HEK293T (cell line): ENCODE results near the gene PAPPA2.

Experiments used
- CTCF ChIA-PET: fragments of 350-600 bp; formaldehyde crosslinking; extraction: SDS; loops from one replicate; lab custom pipeline; 2021; ENCODE audit warnings: antibody characterized with exemption, inconsistent platforms; lab: Yijun Ruan, JAX
- POLR2A ChIA-PET: fragments of 350-600 bp; formaldehyde crosslinking; extraction: SDS; loops from one replicate; lab custom pipeline; 2020; ENCODE audit warnings: antibody characterized with exemption, inconsistent platforms; lab: Yijun Ruan, JAX
- DNase-seq: peaks from one replicate; pipeline ENCODE4 v3.0.0; 2012; ENCODE audit warnings: mixed read lengths; ENCODE audit errors: extremely low spot score
- ARNT ChIP-seq: fragments of 450-650 bp; IDR thresholded peaks from 2 replicates; pipeline ENCODE4 v1.6.1; 2017; ENCODE audit warnings: mild to moderate bottlenecking
- BHLHE40 ChIP-seq: fragments of 450-650 bp; IDR thresholded peaks from 2 replicates; pipeline ENCODE4 v1.6.1; 2016; ENCODE audit warnings: mild to moderate bottlenecking, moderate library complexity, borderline replicate concordance
- CTBP1 ChIP-seq: fragments of 450-650 bp; IDR thresholded peaks from 2 replicates; pipeline ENCODE4 v1.6.1; 2016; ENCODE audit warnings: borderline replicate concordance
- ELF4 ChIP-seq: fragments of 450-650 bp; IDR thresholded peaks from 2 replicates; pipeline ENCODE4 v1.6.1; 2017; ENCODE audit warnings: antibody characterized with exemption
- FOXA1 ChIP-seq: fragments of 450-650 bp; IDR thresholded peaks from 2 replicates; pipeline ENCODE4 v1.6.1; 2016; ENCODE audit warnings: mild to moderate bottlenecking
- FOXK2 ChIP-seq: fragments of 450-650 bp; IDR thresholded peaks from 2 replicates; pipeline ENCODE4 v1.6.1; 2016; ENCODE audit warnings: mild to moderate bottlenecking
- FOXM1 ChIP-seq: fragments of 450-650 bp; IDR thresholded peaks from 2 replicates; pipeline ENCODE4 v1.6.1; 2017; ENCODE audit warnings: mild to moderate bottlenecking, borderline replicate concordance
- HDGF ChIP-seq: fragments of 450-650 bp; IDR thresholded peaks from 2 replicates; pipeline ENCODE4 v1.6.1; 2017; ENCODE audit warnings: antibody characterized with exemption, borderline replicate concordance
- L3MBTL2 ChIP-seq: fragments of 450-650 bp; conservative IDR thresholded peaks from 2 replicates; pipeline ENCODE4 v1.6.1; 2016; ENCODE audit warnings: mild to moderate bottlenecking
- LEF1 ChIP-seq: fragments of 450-650 bp; IDR thresholded peaks from 2 replicates; pipeline ENCODE4 v1.6.1; 2017; ENCODE audit warnings: mild to moderate bottlenecking, borderline replicate concordance
- NFRKB ChIP-seq: fragments of 450-650 bp; IDR thresholded peaks from 2 replicates; pipeline ENCODE4 v1.6.1; 2016; ENCODE audit warnings: mild to moderate bottlenecking, moderate library complexity
- SP1 ChIP-seq: fragments of 450-650 bp; IDR thresholded peaks from 2 replicates; pipeline ENCODE4 v1.6.1; 2017
- SUZ12 ChIP-seq: fragments of 450-650 bp; IDR thresholded peaks from 2 replicates; pipeline ENCODE4 v1.6.1; 2016; ENCODE audit warnings: mild to moderate bottlenecking
- TARDBP ChIP-seq: fragments of 450-650 bp; IDR thresholded peaks from 2 replicates; pipeline ENCODE4 v1.6.1; 2016
- ZNF384 ChIP-seq: fragments of 450-650 bp; IDR thresholded peaks from 2 replicates; pipeline ENCODE4 v1.6.1; 2016
- TF ChIP-seq, protein P1 (sequence below): fragments of 450-650 bp; IDR thresholded peaks from 2 replicates; pipeline ENCODE4 v1.6.1; 2016

The PAPPA2 gene

GRCh38 chr1:176466514-176466913, 3.5 kb downstream of the PAPPA2 start:
- ChIA-PET POLR2A (no interaction called here), CTCF (interaction anchor here (0.7 kb wide), 1 partner anchor 44 kb away, joined by 3 read pairs; no protein-coding TSS in a partner anchor)
- TF ChIP-seq ARNT (no peak), LEF1 (no peak), TARDBP (no peak), FOXM1 (no peak), SP1 (no peak)
- peak; percentile 59 for DNase-seq

GRCh38 chr1:176469450-176470010, 6.6 kb downstream of the PAPPA2 start:
- CTCF ChIA-PET: interaction anchor here (0.6 to 0.7 kb wide), 2 partner anchors 29 to 339 kb away, joined by 3 read pairs; no protein-coding TSS in a partner anchor
- no peak for DNase-seq
- POLR2A ChIA-PET: no interaction called here
- TF ChIP-seq ARNT (no peak), LEF1 (no peak), CTBP1 (no peak), SP1 (no peak), SUZ12 (no peak), NFRKB (no peak), BHLHE40 (no peak), L3MBTL2 (no peak), FOXK2 (no peak), ZNF384 (no peak), ELF4 (no peak), FOXA1 (no peak), HDGF (no peak), TARDBP (no peak)

- TF ChIP-seq HDGF (no peak), TARDBP (no peak), BHLHE40 (no peak), ZNF384 (no peak), ARNT (no peak), ELF4 (no peak), LEF1 (no peak), SUZ12 (no peak), SP1 (no peak), FOXM1 (no peak), FOXK2 (no peak), L3MBTL2 (no peak), NFRKB (no peak)
- DNase-seq: no peak
- ChIA-PET POLR2A (no interaction called here), CTCF (no interaction called here)
Measured at GRCh38 chr1:176471338-176472121, 8.6 kb downstream of the PAPPA2 start.

DNA sequence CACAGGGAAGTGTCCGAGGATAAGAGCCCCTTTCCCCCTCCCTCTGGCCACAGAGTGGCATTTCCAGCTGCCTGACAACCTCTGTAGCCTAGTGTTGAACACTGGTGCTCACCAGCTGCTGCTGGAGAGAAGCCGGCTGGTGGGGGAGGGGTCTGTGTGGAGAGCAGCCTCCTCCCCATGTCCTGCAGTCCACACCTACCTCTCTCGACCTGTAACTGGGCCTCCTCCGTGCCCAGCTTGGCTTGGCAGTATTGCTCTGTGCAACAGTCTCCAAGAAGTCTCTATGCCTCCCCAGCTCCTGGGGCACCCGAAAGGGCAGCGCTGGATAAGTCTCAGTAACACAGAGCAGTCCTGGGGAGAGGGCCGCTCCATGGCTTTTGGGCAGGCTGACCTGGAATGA, 17.0 kb downstream of the PAPPA2 start:
- TF ChIP-seq ELF4 (no peak), FOXA1 (no peak), SP1 (no peak), FOXK2 (no peak), TARDBP (no peak), ZNF384 (no peak), BHLHE40 (no peak), LEF1 (no peak), SUZ12 (no peak), ARNT (no peak)
- no peak for DNase-seq
- POLR2A ChIA-PET: no interaction called here
- CTCF ChIA-PET: no interaction called here

- no peak for TF ChIP-seq FOXA1
- TF ChIP-seq HDGF: no peak
- no peak for TF ChIP-seq L3MBTL2
- TF ChIP-seq ARNT: no peak
- no peak for TF ChIP-seq ZNF384
- TF ChIP-seq ELF4: no peak
- TF ChIP-seq CTBP1: no peak
- TF ChIP-seq SUZ12: no peak
- TF ChIP-seq SP1: no peak
- TF ChIP-seq, protein P1, sequence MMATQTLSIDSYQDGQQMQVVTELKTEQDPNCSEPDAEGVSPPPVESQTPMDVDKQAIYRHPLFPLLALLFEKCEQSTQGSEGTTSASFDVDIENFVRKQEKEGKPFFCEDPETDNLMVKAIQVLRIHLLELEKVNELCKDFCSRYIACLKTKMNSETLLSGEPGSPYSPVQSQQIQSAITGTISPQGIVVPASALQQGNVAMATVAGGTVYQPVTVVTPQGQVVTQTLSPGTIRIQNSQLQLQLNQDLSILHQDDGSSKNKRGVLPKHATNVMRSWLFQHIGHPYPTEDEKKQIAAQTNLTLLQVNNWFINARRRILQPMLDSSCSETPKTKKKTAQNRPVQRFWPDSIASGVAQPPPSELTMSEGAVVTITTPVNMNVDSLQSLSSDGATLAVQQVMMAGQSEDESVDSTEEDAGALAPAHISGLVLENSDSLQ: no peak
- TF ChIP-seq TARDBP: no peak
- no peak for TF ChIP-seq NFRKB
- no peak for TF ChIP-seq LEF1
- TF ChIP-seq FOXK2: no peak
- TF ChIP-seq FOXM1: no peak
- DNase-seq: no peak
- ChIA-PET POLR2A (no interaction called here), CTCF (no interaction called here)
Measured at GRCh38 chr1:176480750-176481149, 17.8 kb downstream of the PAPPA2 start.

DNA sequence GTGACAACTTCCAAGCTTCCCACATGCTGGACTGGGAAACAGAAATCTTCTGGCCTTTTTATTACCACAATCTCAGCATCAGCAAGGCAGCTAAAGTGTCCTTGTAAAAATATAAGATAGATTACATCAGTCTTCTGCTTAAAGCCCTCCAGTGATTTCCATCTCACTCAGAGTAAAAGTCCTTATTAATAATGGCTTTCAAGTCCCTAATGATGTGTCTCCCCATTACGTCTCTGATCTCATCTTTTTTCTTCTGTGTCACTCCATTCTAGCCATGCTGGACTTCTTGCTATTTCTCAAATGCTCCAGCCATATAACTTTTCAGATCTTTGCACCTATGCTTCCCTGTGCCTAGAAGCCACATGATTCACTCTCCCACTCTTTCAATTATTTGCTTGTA, 22.1 kb downstream of the PAPPA2 start:
- POLR2A ChIA-PET: no interaction called here
- TF ChIP-seq FOXA1: no peak
- no peak for TF ChIP-seq BHLHE40
- no peak for TF ChIP-seq SP1
- no peak for TF ChIP-seq L3MBTL2
- no peak for TF ChIP-seq SUZ12
- no peak for TF ChIP-seq TARDBP
- TF ChIP-seq ZNF384: no peak
- no peak for TF ChIP-seq ELF4
- TF ChIP-seq FOXK2: no peak
- no peak for TF ChIP-seq FOXM1
- DNase-seq: no peak
- CTCF ChIA-PET: no interaction called here

- CTCF ChIA-PET: no interaction called here
- POLR2A ChIA-PET: no interaction called here
- DNase-seq: no peak
- TF ChIP-seq SUZ12: no peak
- no peak for TF ChIP-seq ARNT
- TF ChIP-seq LEF1: no peak
- TF ChIP-seq NFRKB: no peak
- TF ChIP-seq ZNF384: no peak
- TF ChIP-seq SP1: no peak
- TF ChIP-seq, protein P1: no peak
- no peak for TF ChIP-seq TARDBP
- no peak for TF ChIP-seq FOXM1
- no peak for TF ChIP-seq FOXA1
Measured at GRCh38 chr1:176494436-176494835, 31.5 kb downstream of the PAPPA2 start.
